HEK293T (cell line): ENCODE data around the gene RPTOR.
"Not testable (repeated sequence)": the region's sequence is repeated elsewhere in the genome, so short reads cannot be mapped to it uniquely, and the experiment has no call there.

Experiments
- CTCF ChIA-PET: fragments of 350-600 bp; formaldehyde crosslinking; extraction: SDS; loops from one replicate; lab custom pipeline; 2021; ENCODE audit warnings: antibody characterized with exemption, inconsistent platforms; lab: Yijun Ruan, JAX
- POLR2A ChIA-PET: fragments of 350-600 bp; formaldehyde crosslinking; extraction: SDS; loops from one replicate; lab custom pipeline; 2020; ENCODE audit warnings: antibody characterized with exemption, inconsistent platforms; lab: Yijun Ruan, JAX
- DNase-seq: peaks from one replicate; pipeline ENCODE4 v3.0.0; 2012; ENCODE audit warnings: mixed read lengths; ENCODE audit errors: extremely low spot score
- ARNT ChIP-seq: fragments of 450-650 bp; IDR thresholded peaks from 2 replicates; pipeline ENCODE4 v1.6.1; 2017; ENCODE audit warnings: mild to moderate bottlenecking
- BHLHE40 ChIP-seq: fragments of 450-650 bp; IDR thresholded peaks from 2 replicates; pipeline ENCODE4 v1.6.1; 2016; ENCODE audit warnings: mild to moderate bottlenecking, moderate library complexity, borderline replicate concordance
- CTBP1 ChIP-seq: fragments of 450-650 bp; IDR thresholded peaks from 2 replicates; pipeline ENCODE4 v1.6.1; 2016; ENCODE audit warnings: borderline replicate concordance
- ELF4 ChIP-seq: fragments of 450-650 bp; IDR thresholded peaks from 2 replicates; pipeline ENCODE4 v1.6.1; 2017; ENCODE audit warnings: antibody characterized with exemption
- FOXA1 ChIP-seq: fragments of 450-650 bp; IDR thresholded peaks from 2 replicates; pipeline ENCODE4 v1.6.1; 2016; ENCODE audit warnings: mild to moderate bottlenecking
- FOXK2 ChIP-seq: fragments of 450-650 bp; IDR thresholded peaks from 2 replicates; pipeline ENCODE4 v1.6.1; 2016; ENCODE audit warnings: mild to moderate bottlenecking
- FOXM1 ChIP-seq: fragments of 450-650 bp; IDR thresholded peaks from 2 replicates; pipeline ENCODE4 v1.6.1; 2017; ENCODE audit warnings: mild to moderate bottlenecking, borderline replicate concordance
- HDGF ChIP-seq: fragments of 450-650 bp; IDR thresholded peaks from 2 replicates; pipeline ENCODE4 v1.6.1; 2017; ENCODE audit warnings: antibody characterized with exemption, borderline replicate concordance
- L3MBTL2 ChIP-seq: fragments of 450-650 bp; conservative IDR thresholded peaks from 2 replicates; pipeline ENCODE4 v1.6.1; 2016; ENCODE audit warnings: mild to moderate bottlenecking
- LEF1 ChIP-seq: fragments of 450-650 bp; IDR thresholded peaks from 2 replicates; pipeline ENCODE4 v1.6.1; 2017; ENCODE audit warnings: mild to moderate bottlenecking, borderline replicate concordance
- NFRKB ChIP-seq: fragments of 450-650 bp; IDR thresholded peaks from 2 replicates; pipeline ENCODE4 v1.6.1; 2016; ENCODE audit warnings: mild to moderate bottlenecking, moderate library complexity
- SP1 ChIP-seq: fragments of 450-650 bp; IDR thresholded peaks from 2 replicates; pipeline ENCODE4 v1.6.1; 2017
- SUZ12 ChIP-seq: fragments of 450-650 bp; IDR thresholded peaks from 2 replicates; pipeline ENCODE4 v1.6.1; 2016; ENCODE audit warnings: mild to moderate bottlenecking
- TARDBP ChIP-seq: fragments of 450-650 bp; IDR thresholded peaks from 2 replicates; pipeline ENCODE4 v1.6.1; 2016
- ZNF384 ChIP-seq: fragments of 450-650 bp; IDR thresholded peaks from 2 replicates; pipeline ENCODE4 v1.6.1; 2016
- TF ChIP-seq, protein P1 (sequence below): fragments of 450-650 bp; IDR thresholded peaks from 2 replicates; pipeline ENCODE4 v1.6.1; 2016

Gene RPTOR

GRCh38 chr17:80526116-80526910, 18.3 kb upstream of the RPTOR start:
- TF ChIP-seq LEF1 (no peak), NFRKB (no peak), SP1 (no peak), FOXM1 (no peak), ZNF384 (no peak), ARNT (no peak), FOXK2 (no peak), L3MBTL2 (no peak), FOXA1 (no peak), HDGF (no peak), TARDBP (no peak), CTBP1 (no peak), SUZ12 (no peak), ELF4 (no peak)
- TF ChIP-seq, protein P1, sequence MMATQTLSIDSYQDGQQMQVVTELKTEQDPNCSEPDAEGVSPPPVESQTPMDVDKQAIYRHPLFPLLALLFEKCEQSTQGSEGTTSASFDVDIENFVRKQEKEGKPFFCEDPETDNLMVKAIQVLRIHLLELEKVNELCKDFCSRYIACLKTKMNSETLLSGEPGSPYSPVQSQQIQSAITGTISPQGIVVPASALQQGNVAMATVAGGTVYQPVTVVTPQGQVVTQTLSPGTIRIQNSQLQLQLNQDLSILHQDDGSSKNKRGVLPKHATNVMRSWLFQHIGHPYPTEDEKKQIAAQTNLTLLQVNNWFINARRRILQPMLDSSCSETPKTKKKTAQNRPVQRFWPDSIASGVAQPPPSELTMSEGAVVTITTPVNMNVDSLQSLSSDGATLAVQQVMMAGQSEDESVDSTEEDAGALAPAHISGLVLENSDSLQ: no peak
- ChIA-PET CTCF (no interaction called here), POLR2A (interaction anchor here (1.0 kb wide), 1 partner anchor 18 kb away, joined by 3 read pairs; the partner anchor contains the start of gene RPTOR)
- no peak for DNase-seq

DNA sequence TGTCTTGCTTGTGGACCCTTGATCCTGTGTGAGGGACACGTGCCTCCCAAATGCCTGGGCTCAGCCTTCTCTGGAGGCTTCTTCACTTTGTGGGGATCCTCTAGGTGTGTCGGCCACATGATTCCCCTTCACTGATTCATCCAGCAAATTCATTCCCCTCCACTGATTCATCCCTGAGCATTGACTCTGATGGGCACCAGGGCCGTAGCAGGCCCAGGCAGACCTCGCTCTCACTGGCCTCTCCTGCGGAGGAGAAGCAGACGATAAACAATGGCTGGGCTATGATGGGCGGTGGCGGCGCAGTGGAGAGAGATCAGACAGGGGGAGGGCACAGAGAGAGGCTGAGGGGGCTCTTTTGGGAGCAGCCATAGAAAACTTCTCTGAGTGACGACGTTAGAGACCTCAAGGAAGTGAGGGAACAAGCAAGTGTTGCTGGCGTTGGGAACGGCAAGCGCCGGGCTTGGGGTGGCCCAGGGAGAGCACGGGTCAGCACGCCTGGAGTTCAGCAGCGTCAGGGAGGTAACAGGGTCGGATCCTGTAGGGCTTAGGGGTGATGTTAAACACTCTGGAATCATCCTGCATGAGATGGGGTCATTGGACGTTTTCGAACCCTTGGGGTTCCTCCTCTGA, 17.5 kb upstream of the RPTOR start:
- CTCF ChIA-PET: no interaction called here
- POLR2A ChIA-PET: no interaction called here
- DNase-seq: no peak
- TF ChIP-seq CTBP1 (no peak), FOXK2 (no peak), ELF4 (no peak), HDGF (no peak), SUZ12 (no peak)

GRCh38 chr17:80528536-80528935, 16.1 kb upstream of the RPTOR start:
- ChIA-PET POLR2A (interaction anchor here (1.5 kb wide), 1 partner anchor 74 kb away, joined by 7 read pairs; no protein-coding TSS in a partner anchor), CTCF (no interaction called here)
- no peak for TF ChIP-seq ZNF384
- 0 out of 2 replicates have a peak, but pooled peaks have one; percentile 31 for TF ChIP-seq L3MBTL2
- DNase-seq: no peak

GRCh38 chr17:80529104-80529903, 15.3 kb upstream of the RPTOR start:
- no peak for TF ChIP-seq CTBP1
- POLR2A ChIA-PET: interaction anchor here (1.5 kb wide), 1 partner anchor 75 kb away, joined by 7 read pairs; no protein-coding TSS in a partner anchor
- no peak for DNase-seq
- CTCF ChIA-PET: interaction anchor here (0.8 to 1.2 kb wide), 2 partner anchors 17 to 370 kb away, joined by 3 read pairs; no protein-coding TSS in a partner anchor

DNA sequence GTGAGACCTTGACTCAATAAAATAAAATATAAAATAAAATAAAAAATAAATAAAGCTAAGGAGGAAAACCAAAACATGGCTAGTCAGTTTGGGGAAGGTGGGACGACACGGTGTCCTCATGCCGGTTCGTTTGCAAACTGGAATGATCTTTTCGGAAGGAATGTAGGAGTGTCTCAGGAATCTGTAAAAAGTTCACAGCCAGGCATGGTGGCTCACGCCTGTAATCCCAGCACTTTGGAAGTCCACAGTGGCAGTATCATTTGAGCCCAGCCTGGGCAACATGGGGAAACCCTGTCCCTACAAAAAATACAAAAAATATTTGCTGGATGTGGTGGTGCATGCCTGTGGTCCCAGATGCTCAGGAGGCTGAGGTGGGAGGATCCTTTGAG, 14.7 kb upstream of the RPTOR start:
- DNase-seq: no peak
- TF ChIP-seq BHLHE40: no peak
- POLR2A ChIA-PET: interaction anchor here (1.5 kb wide), 1 partner anchor 75 kb away, joined by 7 read pairs; no protein-coding TSS in a partner anchor
- CTCF ChIA-PET: interaction anchor here (0.8 to 1.2 kb wide), 2 partner anchors 17 to 369 kb away, joined by 3 read pairs; no protein-coding TSS in a partner anchor

GRCh38 chr17:80531400-80531799, 13.2 kb upstream of the RPTOR start:
- ChIA-PET POLR2A (no interaction called here), CTCF (interaction anchor here (1.1 kb wide), 1 partner anchor 9 kb away, joined by 3 read pairs; no protein-coding TSS in a partner anchor)
- DNase-seq: no peak
- no peak for TF ChIP-seq ELF4
- TF ChIP-seq LEF1: no peak
- TF ChIP-seq FOXA1: no peak
- TF ChIP-seq FOXM1: no peak
- TF ChIP-seq, protein P1: no peak
- no peak for TF ChIP-seq ARNT
- no peak for TF ChIP-seq HDGF
- TF ChIP-seq CTBP1: no peak
- no peak for TF ChIP-seq NFRKB
- TF ChIP-seq BHLHE40: no peak
- no peak for TF ChIP-seq L3MBTL2
- TF ChIP-seq FOXK2: no peak
- TF ChIP-seq SUZ12: no peak
- no peak for TF ChIP-seq TARDBP
- TF ChIP-seq SP1: no peak

DNA sequence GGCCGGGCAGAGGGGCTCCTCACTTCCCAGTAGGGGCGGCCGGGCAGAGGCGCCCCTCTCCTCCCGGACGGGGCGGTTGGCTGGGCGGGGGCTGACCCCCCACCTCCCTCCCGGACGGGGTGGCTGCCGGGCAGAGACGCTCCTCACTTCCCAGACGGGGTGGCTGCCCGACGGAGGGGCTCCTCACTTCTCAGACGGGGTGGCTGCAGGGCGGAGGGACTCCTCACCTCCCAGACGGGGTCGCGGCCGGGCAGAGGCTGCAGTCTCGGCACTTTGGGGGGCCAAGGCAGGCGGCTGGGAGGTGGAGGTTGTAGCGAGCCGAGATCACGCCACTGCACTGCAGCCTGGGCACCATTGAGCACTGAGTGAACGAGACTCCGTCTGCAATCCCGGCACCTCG, 7.3 kb upstream of the RPTOR start:
- DNase-seq, POLR2A ChIA-PET, CTCF ChIA-PET: not testable (repeated sequence)
